K562 (cell line): Measurements from ENCODE around the gene BACH1. TPM values are rescaled to one million over a fixed set of nuclear protein-coding genes. Genes with fewer than 3 reads are reported as not detected.

Experiments used
- polyA plus RNA-seq, 8 experiments: library from polyadenylated mRNA; depleted of rRNA in 4 of 8; stranded (reverse) in 5 of 8; unstranded in 3 of 8; fragments of >200 nt; fragmentation: Nextera tagmentation in 2 of 8; fragmentation: Illumina TruSeq in 1 of 8; extraction: Ambion mirVana in 2 of 8; extraction: Trizol in 1 of 8; gene quantifications; 2 replicates each; pipeline versions ENCODE4 v1.2.1 to v1.2.3, GENCODE V29; 2011 to 2014; ENCODE audit warnings: inconsistent platforms in 1 of 8, missing spikeins in 1 of 8
- total RNA-seq, 7 experiments: library from RNA; depleted of rRNA in 6 of 7; stranded (reverse); fragments of >200 nt in 6 of 7; fragmentation: Illumina TruSeq in 2 of 7; extraction: Trizol in 2 of 7; gene quantifications; 2 replicates each; pipeline versions ENCODE4 v1.2.1 to v1.2.3, GENCODE V29; 2011 to 2021; ENCODE audit warnings: low replicate concordance in 1 of 7

BACH1 gene
- total and polyA plus RNA-seq, 9 of the 15 experiments (the other 6 are each of a cell fraction or from before 2014, with no cell fraction given), result 10.6 to 58.5 (median 28.6) TPM

Other genes with a start within 250 kb of the BACH1 start
- gene CCT8, start 225.3 kb upstream of the BACH1 start, total RNA-seq (2014; rRNA removed), result 431 and 451 TPM in 2 replicates
- gene CCT8, start 225.3 kb upstream of the BACH1 start, total RNA-seq (2014; rRNA removed; fragmentation: Illumina TruSeq; extraction: Trizol), result 677 and 776 TPM in 2 replicates
- 512 and 540 TPM in 2 replicates for gene CCT8, start 225.3 kb upstream of the BACH1 start, total RNA-seq (2015; rRNA removed; fragmentation: Illumina TruSeq; extraction: Trizol)
- gene CCT8, start 225.3 kb upstream of the BACH1 start, total RNA-seq (2021), result 573 and 579 TPM in 2 replicates
- 523 and 739 TPM in 2 replicates for gene CCT8, start 225.3 kb upstream of the BACH1 start, polyA plus RNA-seq (2011; rRNA removed)
- 701 and 741 TPM in 2 replicates for gene CCT8, start 225.3 kb upstream of the BACH1 start, polyA plus RNA-seq (2014; fragmentation: Illumina TruSeq; extraction: Trizol)
- 1,000 to 10,000 TPM in 1 of 2 experiments, 100 to 1,000 TPM in 1; 705 to 1,153 TPM for gene CCT8, start 225.3 kb upstream of the BACH1 start, polyA plus RNA-seq (2014; fragmentation: Nextera tagmentation; extraction: Ambion mirVana)
- gene CCT8, start 225.3 kb upstream of the BACH1 start, polyA plus RNA-seq (2014; rRNA removed), result 625 and 647 TPM in 2 replicates
- gene MAP3K7CL, start 168.3 kb upstream of the BACH1 start, total RNA-seq (2014; rRNA removed), result not detected in 2 replicates
- not detected in 2 replicates for gene MAP3K7CL, start 168.3 kb upstream of the BACH1 start, total RNA-seq (2014; rRNA removed; fragmentation: Illumina TruSeq; extraction: Trizol)
- gene MAP3K7CL, start 168.3 kb upstream of the BACH1 start, total RNA-seq (2015; rRNA removed; fragmentation: Illumina TruSeq; extraction: Trizol), result not detected in 2 replicates
- gene MAP3K7CL, start 168.3 kb upstream of the BACH1 start, total RNA-seq (2021), result 0.13 TPM in 1 of 2 replicates, not detected in the other
- gene MAP3K7CL, start 168.3 kb upstream of the BACH1 start, polyA plus RNA-seq (2011; rRNA removed), result 0.07 and 0.14 TPM in 2 replicates
- gene MAP3K7CL, start 168.3 kb upstream of the BACH1 start, polyA plus RNA-seq (2014; fragmentation: Illumina TruSeq; extraction: Trizol), result 0.10 TPM in 1 of 2 replicates, not detected in the other
- under 1 TPM in 1 of 2 experiments, not detected in 1; 0.15 TPM for gene MAP3K7CL, start 168.3 kb upstream of the BACH1 start, polyA plus RNA-seq (2014; fragmentation: Nextera tagmentation; extraction: Ambion mirVana)
- gene MAP3K7CL, start 168.3 kb upstream of the BACH1 start, polyA plus RNA-seq (2014; rRNA removed), result 0.13 TPM in 1 of 2 replicates, not detected in the other